Measurements from ENCODE around the gene TEX12.
"Not testable (repeated sequence)": the region's sequence is repeated elsewhere in the genome, so short reads cannot be mapped to it uniquely, and the experiment has no call there.

Gene TEX12

GRCh38 chr11:112167145-112167544 lies at the start of gene TEX12:
TSS of gene TEX12 (plus strand) at chr11:112167372. CDS start at chr11:112169269, 1,897 bp downstream.
- DNase-seq (ENCODE audit: extremely low read depth in 1 of 2, low read depth in 1 of 2) = no peak

- DNase-seq (ENCODE audit: extremely low read depth in 1 of 2, low read depth in 1 of 2) = no peak
These were observed 49.0 kb upstream of the TEX12 start for GRCh38 chr11:112118176-112118575.

- no peak for DNase-seq (ENCODE audit: extremely low read depth in 1 of 2, low read depth in 1 of 2)
These were observed 45.1 kb upstream of the TEX12 start for GRCh38 chr11:112121981-112122615.

GRCh38 chr11:112123129-112123528 lies 44.0 kb upstream of the TEX12 start:
- DNase-seq (ENCODE audit: extremely low read depth in 1 of 2, low read depth in 1 of 2) = no peak

- no peak for DNase-seq (ENCODE audit: extremely low read depth in 1 of 2, low read depth in 1 of 2)
These were observed 40.1 kb upstream of the TEX12 start for GRCh38 chr11:112127056-112127455.

- no peak for DNase-seq (ENCODE audit: extremely low read depth in 1 of 2, low read depth in 1 of 2)
These were observed 38.6 kb upstream of the TEX12 start for GRCh38 chr11:112128483-112129121.

GRCh38 chr11:112129656-112130055 lies 37.5 kb upstream of the TEX12 start:
- DNase-seq (ENCODE audit: extremely low read depth in 1 of 2, low read depth in 1 of 2) = no peak

GRCh38 chr11:112132737-112133136 lies 34.4 kb upstream of the TEX12 start:
- DNase-seq (ENCODE audit: extremely low read depth in 1 of 2, low read depth in 1 of 2) = no peak

GRCh38 chr11:112134473-112134872 lies 32.7 kb upstream of the TEX12 start:
- no peak for DNase-seq (ENCODE audit: extremely low read depth in 1 of 2, low read depth in 1 of 2)

- DNase-seq (ENCODE audit: extremely low read depth in 1 of 2, low read depth in 1 of 2) = no peak
These were observed 23.6 kb upstream of the TEX12 start for GRCh38 chr11:112143597-112143996.

GRCh38 chr11:112150517-112150916 lies 16.7 kb upstream of the TEX12 start:
- no peak for DNase-seq (ENCODE audit: extremely low read depth in 1 of 2, low read depth in 1 of 2)

GRCh38 chr11:112156153-112156955 lies 10.8 kb upstream of the TEX12 start:
- DNase-seq (ENCODE audit: extremely low read depth in 1 of 2, low read depth in 1 of 2) = no peak

GRCh38 chr11:112156956-112157766 lies 10.0 kb upstream of the TEX12 start:
- DNase-seq (ENCODE audit: extremely low read depth in 1 of 2, low read depth in 1 of 2) = no peak

GRCh38 chr11:112159098-112160065 lies 7.8 kb upstream of the TEX12 start:
- DNase-seq (ENCODE audit: extremely low read depth in 1 of 2, low read depth in 1 of 2) = no peak

- DNase-seq (ENCODE audit: extremely low read depth in 1 of 2, low read depth in 1 of 2) = no peak
These were observed 6.9 kb upstream of the TEX12 start for GRCh38 chr11:112160091-112160848.

GRCh38 chr11:112161012-112161411 lies 6.2 kb upstream of the TEX12 start:
- DNase-seq (ENCODE audit: extremely low read depth in 1 of 2, low read depth in 1 of 2) = no peak

- DNase-seq (ENCODE audit: extremely low read depth in 1 of 2, low read depth in 1 of 2) = not testable (repeated sequence)
These were observed 5.0 kb upstream of the TEX12 start for GRCh38 chr11:112162200-112162599.

- no peak for DNase-seq (ENCODE audit: extremely low read depth in 1 of 2, low read depth in 1 of 2)
These were observed 4.2 kb upstream of the TEX12 start for GRCh38 chr11:112162761-112163546.

All from activated CD8-positive, alpha-beta memory T cell treated with anti-CD3 and anti-CD28 coated beads for 1 hour (primary cell).